Pons (tissue), 1 donor: Measurements from ENCODE around the gene F11.
A peak's percentile ranks its signal among the peaks of the same experiment; 100 is the strongest.
"Not testable (repeated sequence)": the region's sequence is repeated elsewhere in the genome, so short reads cannot be mapped to it uniquely, and the experiment has no call there.

Source experiments
- DNase-seq: peaks from one replicate; pipeline ENCODE4 v3.0.0-alpha.2; 2016; ENCODE audit warnings: low spot score

The F11 gene

GRCh38 chr4:186249785-186250754 lies 15.9 kb upstream of the F11 start:
- DNase-seq: no peak

- DNase-seq: no peak
Observed at GRCh38 chr4:186250760-186251159, 15.2 kb upstream of the F11 start.

- no peak for DNase-seq
Observed at GRCh38 chr4:186255122-186255521, 10.9 kb upstream of the F11 start.

- DNase-seq: no peak
Observed at GRCh38 chr4:186258216-186258811, 7.7 kb upstream of the F11 start.

GRCh38 chr4:186260117-186260503 lies 5.9 kb upstream of the F11 start:
- DNase-seq: no peak

GRCh38 chr4:186260504-186261448 lies 5.2 kb upstream of the F11 start:
- DNase-seq: no peak

GRCh38 chr4:186264660-186265059 lies 1.3 kb upstream of the F11 start:
- DNase-seq: no peak

GRCh38 chr4:186265250-186265649 lies 739 bp upstream of the F11 start:
- not testable (repeated sequence) for DNase-seq

GRCh38 chr4:186266729-186267456 lies 904 bp downstream of the F11 start:
- no peak for DNase-seq

GRCh38 chr4:186271081-186271678 lies 5.2 kb downstream of the F11 start:
- DNase-seq: no peak

GRCh38 chr4:186272699-186273391 lies 6.9 kb downstream of the F11 start:
- DNase-seq: no peak

- DNase-seq: not testable (repeated sequence)
Observed at GRCh38 chr4:186273392-186273789, 7.4 kb downstream of the F11 start.

GRCh38 chr4:186283311-186283710 lies 17.3 kb downstream of the F11 start:
- DNase-seq: no peak

GRCh38 chr4:186285147-186285546 lies 19.2 kb downstream of the F11 start:
- no peak for DNase-seq

GRCh38 chr4:186286581-186286980 lies 20.6 kb downstream of the F11 start:
- DNase-seq: no peak

- no peak for DNase-seq
Observed at GRCh38 chr4:186291256-186291890, 25.4 kb downstream of the F11 start.

- no peak for DNase-seq
Observed at GRCh38 chr4:186294160-186294559, 28.2 kb downstream of the F11 start.

GRCh38 chr4:186296481-186296880 lies 30.5 kb downstream of the F11 start:
- DNase-seq: no peak

- peak; percentile 71 for DNase-seq
Observed at GRCh38 chr4:186297013-186297645, 31.1 kb downstream of the F11 start.
